Sigmoid colon (tissue), 7 donors: ENCODE data around the gene GAREM2. TPM values are rescaled to one million over a fixed set of nuclear protein-coding genes. Genes with fewer than 3 reads are reported as not detected.

Experiments used
- DNase-seq: peaks from one replicate; pipeline ENCODE4 v3.0.0-alpha.2; 2019
- H3K27ac ChIP-seq, 4 donors: fragments of 200-600 bp; sonication (generic); one replicate each; pipeline ENCODE4 v1.5.1; 2016 to 2019; ENCODE audit warnings: mild to moderate bottlenecking in 1 of 4
- H3K27me3 ChIP-seq, 3 donors: fragments of 200-600 bp; sonication (generic); one replicate each; pipeline ENCODE4 v1.5.1; 2019; ENCODE audit warnings: mild to moderate bottlenecking in 1 of 3
- H3K36me3 ChIP-seq, 4 donors: fragments of 200-600 bp; sonication (generic); one replicate each; pipeline ENCODE4 v1.5.1; 2016 to 2019
- H3K4me1 ChIP-seq, 4 donors: fragments of 200-600 bp; sonication (generic); one replicate each; pipeline ENCODE4 v1.5.1; 2017 to 2019
- H3K4me3 ChIP-seq, 4 donors: fragments of 200-600 bp; sonication (generic); one replicate each; pipeline ENCODE4 v1.5.1; 2017 to 2019; ENCODE audit warnings: mild to moderate bottlenecking in 2 of 4, moderate library complexity in 1 of 4
- H3K9me3 ChIP-seq, 4 donors: fragments of 200-600 bp in 3 of 4; sonication (generic) in 3 of 4; one replicate each; pipeline versions ENCODE4 v1.5.1 to v1.6.1; 2013 to 2019
- EP300 ChIP-seq, 4 donors: sonication (generic); formaldehyde crosslinking; IDR thresholded peaks; one replicate each; pipeline ENCODE4 v1.6.1; 2017; ENCODE audit warnings: antibody characterized with exemption in 4 of 4
- POLR2A ChIP-seq, 2 donors: fragments of 450-650 bp; IDR thresholded peaks; one replicate each; pipeline ENCODE4 v1.6.1; 2016; ENCODE audit warnings: antibody characterized with exemption in 2 of 2, mild to moderate bottlenecking in 2 of 2, moderate library complexity in 2 of 2
- POLR2AphosphoS5 ChIP-seq, 4 donors: sonication (generic); formaldehyde crosslinking; IDR thresholded peaks; one replicate each; pipeline ENCODE4 v1.6.1; 2017; ENCODE audit warnings: antibody characterized with exemption in 4 of 4
- WGBS, 2 donors: extraction: QIAGEN DNeasy Blood & Tissue Kit; methylation state at CpG; one replicate each; pipeline ENCODE4 v1.1.7; 2013; 5-methylcytosine and 5-hydroxymethylcytosine counted together
- intact Hi-C: fragments of 100-400 bp; cut with DNase I; formaldehyde crosslinking; loops from one replicate; pipeline ENCODE4 v1.15.1; 2023
- polyA plus RNA-seq, 3 donors: library from polyadenylated mRNA; stranded (reverse); fragments of 200-250 nt; gene quantifications; one replicate each; pipeline ENCODE4 v1.2.3, GENCODE V29; 2013
- total RNA-seq, 4 donors: library from RNA; depleted of rRNA; stranded (reverse); fragments of >200 nt; gene quantifications; one replicate each; pipeline ENCODE4 v1.1.0, GENCODE V29; 2016
- TF ChIP-seq, protein P1 (sequence below), 4 experiments: fragments of 450-650 bp in 3 of 4; fragments of 200-600 bp in 1 of 4; IDR thresholded peaks; one replicate each; pipeline ENCODE4 v1.5.1; 2016 to 2019; ENCODE audit warnings: antibody characterized with exemption in 4 of 4, mild to moderate bottlenecking in 3 of 4, moderate library complexity in 2 of 4
- donor health status: healthy with polysubstance abuse.
- donor health status: Bipolar disorder and iron deficiency.
- donor health status: healthy.

The GAREM2 gene
- total and polyA plus RNA-seq, 7 donors: 1.1 to 11.6 (median 2.4) TPM

DNA sequence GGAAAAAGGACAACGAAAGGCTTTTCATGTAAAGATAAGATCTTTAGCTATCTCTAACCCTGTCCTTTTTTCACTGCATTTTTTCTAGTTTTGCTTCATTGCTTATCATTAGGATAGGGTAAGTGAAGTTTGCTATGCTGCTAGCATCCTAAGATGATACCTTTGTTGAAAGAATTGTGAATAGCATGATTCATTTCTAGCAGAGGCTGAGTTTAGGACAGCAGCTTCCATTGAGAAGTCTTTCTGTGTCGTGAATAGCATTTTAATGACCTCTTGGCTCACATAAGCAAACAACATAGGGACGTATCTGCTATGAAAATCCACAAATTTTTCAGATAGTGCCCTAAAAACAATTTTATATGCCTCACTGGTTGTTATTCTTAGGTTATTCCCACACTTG, 36.4 kb upstream of the GAREM2 start:
- Histone ChIP-seq H3K27me3 (no peaks in the 10 kb centered on the region), H3K4me1 (no peaks in the 10 kb centered on the region), H3K4me3 (no peak overlapping the region), H3K27ac (no peak overlapping the region), H3K9me3 (no peaks in the 10 kb centered on the region), H3K36me3 (peaks cover 0 to 18% (median 4%) of the 10 kb centered on the region in 4 donors)
- WGBS, 2 donors: 55 to 70% methylated on average over 3 of the region's 3 CpGs
- TF ChIP-seq EP300 (IDR thresholded peaks at IDR 0.05) (no peak), POLR2A (IDR thresholded peaks at IDR 0.05) (no peak), POLR2AphosphoS5 (IDR thresholded peaks at IDR 0.05) (no peak)
- TF ChIP-seq, protein P1, sequence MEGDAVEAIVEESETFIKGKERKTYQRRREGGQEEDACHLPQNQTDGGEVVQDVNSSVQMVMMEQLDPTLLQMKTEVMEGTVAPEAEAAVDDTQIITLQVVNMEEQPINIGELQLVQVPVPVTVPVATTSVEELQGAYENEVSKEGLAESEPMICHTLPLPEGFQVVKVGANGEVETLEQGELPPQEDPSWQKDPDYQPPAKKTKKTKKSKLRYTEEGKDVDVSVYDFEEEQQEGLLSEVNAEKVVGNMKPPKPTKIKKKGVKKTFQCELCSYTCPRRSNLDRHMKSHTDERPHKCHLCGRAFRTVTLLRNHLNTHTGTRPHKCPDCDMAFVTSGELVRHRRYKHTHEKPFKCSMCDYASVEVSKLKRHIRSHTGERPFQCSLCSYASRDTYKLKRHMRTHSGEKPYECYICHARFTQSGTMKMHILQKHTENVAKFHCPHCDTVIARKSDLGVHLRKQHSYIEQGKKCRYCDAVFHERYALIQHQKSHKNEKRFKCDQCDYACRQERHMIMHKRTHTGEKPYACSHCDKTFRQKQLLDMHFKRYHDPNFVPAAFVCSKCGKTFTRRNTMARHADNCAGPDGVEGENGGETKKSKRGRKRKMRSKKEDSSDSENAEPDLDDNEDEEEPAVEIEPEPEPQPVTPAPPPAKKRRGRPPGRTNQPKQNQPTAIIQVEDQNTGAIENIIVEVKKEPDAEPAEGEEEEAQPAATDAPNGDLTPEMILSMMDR (IDR thresholded peaks at IDR 0.05): no peak
- intact Hi-C loops: no loop called here
- DNase-seq: no peak

DNA sequence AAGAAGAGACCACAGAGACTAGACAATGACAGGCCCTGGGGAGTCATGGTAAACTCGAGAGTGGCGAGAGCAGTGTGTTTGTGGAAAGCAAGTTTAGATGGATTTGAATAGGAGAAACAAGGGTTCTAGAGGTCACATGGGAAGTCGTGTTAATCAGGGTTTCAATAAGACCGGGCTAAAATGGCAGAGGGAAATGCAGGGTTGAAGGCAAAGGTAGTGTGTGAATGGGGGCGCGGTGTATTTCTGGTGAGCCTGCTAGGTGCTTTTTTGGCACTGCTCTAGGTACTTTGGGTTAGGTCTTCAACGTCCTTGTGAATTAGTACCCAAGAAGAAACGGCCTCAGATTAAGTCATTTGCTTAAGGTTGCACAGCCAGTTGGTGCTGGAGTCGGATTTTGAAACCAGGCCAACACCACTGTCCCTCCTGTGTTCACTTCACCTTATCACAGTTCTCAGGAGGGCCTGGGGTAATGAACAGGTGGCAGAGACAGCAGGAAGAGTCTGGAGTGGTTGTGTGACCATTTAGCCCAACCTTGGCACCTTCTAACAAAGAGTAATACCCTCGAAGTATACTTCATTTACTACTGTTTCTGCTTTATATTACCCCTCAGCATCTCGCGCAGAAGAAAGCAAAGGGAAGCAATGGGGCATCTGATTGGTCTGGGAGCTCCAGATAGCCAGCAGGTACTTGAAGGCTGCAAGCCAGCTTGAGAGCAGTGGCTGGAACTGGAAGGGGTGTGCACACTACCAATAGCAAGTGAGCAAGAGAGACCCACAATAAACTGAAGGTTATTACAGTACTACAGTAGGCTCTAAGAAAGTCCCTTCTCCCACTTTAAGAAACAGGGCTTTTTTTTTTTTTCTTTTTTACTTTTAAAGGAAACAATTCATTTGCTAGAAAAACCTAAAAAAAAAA, 33.4 kb upstream of the GAREM2 start:
- Histone ChIP-seq H3K9me3 (no peaks in the 10 kb centered on the region), H3K36me3 (peaks cover 0 to 17% (median 2%) of the 10 kb centered on the region in 4 donors), H3K27me3 (no peaks in the 10 kb centered on the region), H3K4me1 (no peaks in the 10 kb centered on the region), H3K4me3 (no peak overlapping the region), H3K27ac (no peak overlapping the region)
- TF ChIP-seq, protein P1 (IDR thresholded peaks at IDR 0.05): no peak
- TF ChIP-seq POLR2AphosphoS5 (IDR thresholded peaks at IDR 0.05): no peak
- TF ChIP-seq POLR2A (IDR thresholded peaks at IDR 0.05): no peak
- TF ChIP-seq EP300 (IDR thresholded peaks at IDR 0.05): no peak
- 36 to 67% methylated on average over 12 of the region's 12 CpGs for WGBS, 2 donors
- no peak for DNase-seq
- intact Hi-C loops: loop anchor here (10.0 kb wide), 1 partner anchor 285 kb away; no protein-coding TSS in a partner anchor

DNA sequence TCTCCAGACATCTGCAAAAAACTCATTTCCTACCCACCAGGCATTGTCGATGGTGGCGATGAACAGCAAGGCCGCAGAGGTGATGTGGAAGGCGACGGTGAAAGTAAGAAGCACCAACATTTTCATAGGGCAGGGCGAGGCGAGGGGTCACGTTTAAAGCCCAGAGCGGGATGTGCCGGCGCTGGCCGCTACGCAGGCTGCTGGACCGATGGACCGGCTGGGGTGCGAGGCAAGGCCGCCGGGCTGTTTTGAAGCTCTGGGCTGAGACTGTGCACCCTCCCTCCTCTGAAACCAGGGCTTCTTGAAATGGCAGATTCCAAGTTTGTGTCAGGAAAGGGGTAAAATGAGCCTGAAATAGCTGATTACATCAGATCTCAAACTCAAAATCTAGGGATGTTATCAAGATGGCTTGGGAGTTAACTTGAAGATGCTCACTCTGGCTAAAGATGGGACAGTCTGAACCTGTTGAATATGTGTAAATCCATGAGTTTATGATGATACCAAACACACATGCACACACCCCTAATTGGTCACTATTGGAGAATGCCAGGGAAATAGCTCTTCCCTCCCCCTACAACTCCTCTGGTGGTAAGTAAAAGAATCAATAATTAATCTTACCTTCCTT, 31.6 kb upstream of the GAREM2 start:
- TF ChIP-seq, protein P1 (IDR thresholded peaks at IDR 0.05): no peak
- TF ChIP-seq POLR2A (IDR thresholded peaks at IDR 0.05): no peak
- peak in 1 of 4 donors; percentile 26 for TF ChIP-seq POLR2AphosphoS5 (IDR thresholded peaks at IDR 0.05)
- WGBS, 2 donors: 91 to 92% methylated on average over 18 of the region's 18 CpGs
- Histone ChIP-seq H3K4me1 (no peaks in the 10 kb centered on the region), H3K4me3 (no peak overlapping the region), H3K36me3 (peaks cover 0 to under 1% (median 0%) of the 10 kb centered on the region in 4 donors), H3K27me3 (no peaks in the 10 kb centered on the region), H3K9me3 (no peaks in the 10 kb centered on the region), H3K27ac (no peak overlapping the region)
- DNase-seq: no peak
- intact Hi-C loops: loop anchor here (10.0 kb wide), 1 partner anchor 286 kb away; no protein-coding TSS in a partner anchor

DNA sequence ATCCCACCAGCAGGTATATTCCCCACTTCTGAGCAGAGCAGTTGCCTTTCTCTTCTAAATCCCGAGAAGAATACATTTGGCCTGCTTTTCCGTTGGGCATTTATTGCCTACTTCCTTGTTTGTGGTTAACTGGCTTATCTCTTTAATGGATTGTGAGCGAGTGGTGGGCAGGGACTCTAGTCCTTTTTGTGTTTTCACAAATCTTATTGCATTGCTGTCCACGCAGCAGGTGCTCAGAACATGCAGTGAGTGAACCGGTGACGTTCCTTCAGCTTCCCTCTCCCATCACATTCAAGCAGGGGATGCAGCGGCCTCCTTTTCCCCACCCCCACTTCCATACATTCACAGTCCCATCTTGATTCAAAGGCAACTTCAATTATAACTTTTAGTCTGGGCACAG, 28.9 kb upstream of the GAREM2 start:
- H3K9me3 ChIP-seq: no peaks in the 10 kb centered on the region
- no peaks in the 10 kb centered on the region for H3K36me3 ChIP-seq
- no peak overlapping the region for H3K27ac ChIP-seq
- TF ChIP-seq POLR2AphosphoS5 (IDR thresholded peaks at IDR 0.05) (no peak), EP300 (IDR thresholded peaks at IDR 0.05) (no peak), POLR2A (IDR thresholded peaks at IDR 0.05) (no peak)
- TF ChIP-seq, protein P1 (IDR thresholded peaks at IDR 0.05): no peak
- H3K4me3 ChIP-seq: no peak overlapping the region
- H3K27me3 ChIP-seq: peaks cover 0 to 13% (median 0%) of the 10 kb centered on the region in 3 donors
- WGBS, 2 donors: 11 to 45% methylated on average over 7 of the region's 7 CpGs
- H3K4me1 ChIP-seq: no peaks in the 10 kb centered on the region
- no peak for DNase-seq
- intact Hi-C loops: loop anchor here (2.0 to 10.0 kb wide), 3 partner anchors 153 to 289 kb away; partner anchors contain the start of gene KIF3C
